Stimulated activated naive CD8-positive, alpha-beta T cell treated with anti-CD3 and anti-CD28 coated beads, Interleukin-15, amount 100 ng/mL, for 72 hours (primary cell): ENCODE data around the gene TPPP2.
"Not testable (repeated sequence)": the region's sequence is repeated elsewhere in the genome, so short reads cannot be mapped to it uniquely, and the experiment has no call there.

ENCODE experiments used
- ATAC-seq: fragments of 150-1000 bp; cut with Tn5 transposase; 2 replicates; pipeline ENCODE4 v1.10.0; 2021; ENCODE audit warnings: mild to moderate bottlenecking, moderate library complexity
- DNase-seq, 2 donors: peaks; one replicate each; pipeline ENCODE4 v3.0.0; 2021 to 2022
- H3K27ac Mint-ChIP-seq, 2 donors: one replicate each; pipeline ENCODE4 v1.8.0; 2022; ENCODE audit warnings: mild to moderate bottlenecking in 2 of 2, mixed read lengths in 2 of 2, moderate library complexity in 2 of 2
- H3K27me3 Mint-ChIP-seq: one replicate; pipeline ENCODE4 v1.8.0; 2022; ENCODE audit warnings: mixed read lengths
- H3K4me1 Mint-ChIP-seq: one replicate; pipeline ENCODE4 v1.8.0; 2022; ENCODE audit warnings: mild to moderate bottlenecking, mixed read lengths
- H3K4me3 Mint-ChIP-seq, 2 donors: one replicate each; pipeline ENCODE4 v1.8.0; 2022; ENCODE audit warnings: mild to moderate bottlenecking in 2 of 2, mixed read lengths in 2 of 2, moderate library complexity in 1 of 2
- H3K9me3 Mint-ChIP-seq, 2 donors: one replicate each; pipeline ENCODE4 v1.8.0; 2022; ENCODE audit warnings: mixed read lengths in 2 of 2

TPPP2 gene

DNA sequence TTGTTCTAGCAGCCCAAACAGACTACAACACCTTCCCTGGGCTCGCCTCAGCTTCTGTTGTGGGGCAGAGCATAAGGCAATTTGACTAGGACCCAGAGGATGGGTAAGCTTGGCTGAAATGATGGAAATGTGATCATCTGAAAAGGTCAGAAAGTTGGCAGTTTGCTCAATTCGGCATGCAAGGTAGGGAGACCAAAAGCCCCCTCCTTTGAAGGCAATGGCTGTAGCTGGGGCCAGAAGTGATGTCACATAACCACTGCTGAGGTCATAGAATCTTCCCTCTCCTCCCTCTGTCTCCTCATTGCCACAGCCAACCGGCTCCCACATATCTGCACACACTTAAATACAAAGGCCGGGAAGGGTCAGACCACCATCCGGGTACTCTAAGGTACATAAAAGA is at the start of gene TPPP2:
Gene TPPP2 (plus strand): TSS at position 301 of the 400 bp plus-strand sequence. CDS start 365 bp downstream, outside the sequence.
- peaks cover 11% of the 10 kb centered on the region for H3K4me1 Mint-ChIP-seq
- DNase-seq (no peak), ATAC-seq (no peak)
- H3K4me3 Mint-ChIP-seq: no peak within 1 kb of the TSS
- H3K9me3 Mint-ChIP-seq: no peaks in the 10 kb centered on the region
- H3K27ac Mint-ChIP-seq: no peak within 1 kb of the TSS
- no peaks in the 10 kb centered on the region for H3K27me3 Mint-ChIP-seq

DNA sequence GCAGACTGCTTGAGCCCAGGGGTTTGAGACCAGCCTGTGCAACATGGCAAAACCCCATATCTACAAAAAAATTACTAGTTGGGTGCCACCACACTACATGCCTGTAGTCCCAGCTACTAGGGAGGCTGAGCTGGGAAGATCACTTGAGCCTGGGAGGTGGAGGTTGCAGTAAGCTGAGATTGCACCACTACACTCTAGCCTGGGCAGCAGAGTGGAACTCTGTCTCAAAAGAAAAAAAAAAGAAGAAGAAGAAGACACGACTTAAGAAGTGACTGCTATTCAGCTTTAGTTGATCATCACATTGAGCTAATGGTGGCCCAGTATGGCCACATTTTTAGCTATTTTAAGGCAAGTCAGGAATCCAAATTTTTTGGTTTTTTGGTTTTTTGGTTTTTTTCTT is 49.1 kb upstream of the TPPP2 start:
- Mint-ChIP-seq H3K27ac (no peak overlapping the region), H3K9me3 (no peaks in the 10 kb centered on the region), H3K27me3 (peaks cover 9% of the 10 kb centered on the region), H3K4me1 (no peaks in the 10 kb centered on the region), H3K4me3 (no peak overlapping the region)
- no peak for ATAC-seq
- DNase-seq: no peak

DNA sequence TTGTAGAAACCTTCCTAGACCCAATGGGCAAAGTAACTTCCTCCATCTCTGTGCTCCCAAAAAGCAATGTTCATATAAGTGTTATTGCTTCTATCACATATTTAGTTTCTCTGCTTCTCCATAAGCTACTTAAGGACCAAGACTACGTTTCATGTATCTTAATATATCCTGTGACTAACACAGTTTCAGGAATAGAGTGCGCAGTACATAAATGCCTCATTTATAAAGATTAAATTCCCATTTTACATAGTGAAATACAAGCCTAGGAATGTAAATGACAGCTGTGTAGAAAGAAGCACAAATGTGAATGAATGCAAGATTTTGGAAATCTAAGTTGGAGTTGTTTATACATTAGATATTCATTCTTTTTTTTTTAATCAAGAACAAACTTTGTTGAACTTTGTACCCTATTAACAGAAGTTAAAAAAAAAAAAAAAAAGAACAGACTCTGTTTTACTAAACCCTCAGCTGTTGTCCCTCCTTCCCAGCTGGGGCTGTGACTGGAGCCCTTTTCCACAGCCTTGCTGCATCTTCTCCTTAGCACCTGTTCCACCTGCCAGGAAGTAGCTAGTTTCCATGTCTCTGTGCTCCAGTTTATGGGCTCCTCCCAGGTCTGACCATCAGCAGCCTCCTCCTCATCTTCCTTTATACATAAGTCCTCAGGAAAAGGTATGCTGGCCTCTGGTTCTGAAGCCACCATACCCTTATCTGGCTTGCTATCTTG is 47.2 kb upstream of the TPPP2 start:
- no peak overlapping the region for H3K4me3 Mint-ChIP-seq
- peak overlapping the region in 1 of 2 donors; percentile 21 for H3K27ac Mint-ChIP-seq
- no peak for ATAC-seq
- peaks cover 8% of the 10 kb centered on the region for H3K4me1 Mint-ChIP-seq
- no peaks in the 10 kb centered on the region for H3K9me3 Mint-ChIP-seq
- peaks cover 9% of the 10 kb centered on the region for H3K27me3 Mint-ChIP-seq
- no peak for DNase-seq

DNA sequence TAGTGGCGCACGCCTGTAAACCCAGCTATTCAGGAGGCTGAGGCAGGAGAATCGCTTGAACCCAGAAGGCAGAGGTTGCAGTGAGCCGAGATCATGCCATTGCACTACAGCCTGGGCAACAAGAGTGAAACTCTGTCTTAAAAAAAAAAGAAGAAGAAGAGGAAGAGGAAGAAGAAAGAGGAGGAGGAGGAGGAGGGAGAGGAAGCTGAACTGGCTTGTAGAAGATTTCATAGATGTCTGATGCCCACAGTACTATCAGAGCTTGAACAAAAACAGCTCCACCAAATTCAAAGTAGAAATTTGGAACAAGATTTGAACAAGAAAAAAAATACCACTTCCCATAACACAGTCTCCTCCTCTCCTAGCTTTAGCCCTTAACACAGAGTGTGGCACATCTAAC is 44.4 kb upstream of the TPPP2 start:
- DNase-seq, H3K27ac Mint-ChIP-seq, H3K4me3 Mint-ChIP-seq, ATAC-seq, H3K27me3 Mint-ChIP-seq, H3K9me3 Mint-ChIP-seq: not testable (repeated sequence)
- peaks cover 24% of the 10 kb centered on the region for H3K4me1 Mint-ChIP-seq

DNA sequence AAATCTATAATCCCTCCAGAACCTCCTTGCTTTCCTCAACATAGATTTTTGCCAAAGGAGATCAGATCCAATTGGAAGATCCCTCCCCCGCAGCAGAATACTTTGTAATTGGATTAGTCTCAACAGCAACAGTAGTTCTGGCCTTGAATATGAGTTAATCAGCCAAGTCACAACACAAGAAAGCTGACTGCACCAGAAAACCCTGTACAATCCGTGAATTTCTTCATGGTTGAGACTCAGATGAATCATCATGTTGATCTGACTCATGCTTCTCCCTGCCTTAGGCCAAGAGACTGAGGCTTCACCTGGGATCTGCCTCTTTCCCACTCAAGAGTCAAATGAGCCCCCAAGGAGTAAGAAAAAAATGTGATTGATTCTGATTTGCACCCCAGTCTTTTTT is 43.2 kb upstream of the TPPP2 start:
- no peak overlapping the region for H3K4me3 Mint-ChIP-seq
- no peak for ATAC-seq
- peaks cover 35% of the 10 kb centered on the region for H3K4me1 Mint-ChIP-seq

DNA sequence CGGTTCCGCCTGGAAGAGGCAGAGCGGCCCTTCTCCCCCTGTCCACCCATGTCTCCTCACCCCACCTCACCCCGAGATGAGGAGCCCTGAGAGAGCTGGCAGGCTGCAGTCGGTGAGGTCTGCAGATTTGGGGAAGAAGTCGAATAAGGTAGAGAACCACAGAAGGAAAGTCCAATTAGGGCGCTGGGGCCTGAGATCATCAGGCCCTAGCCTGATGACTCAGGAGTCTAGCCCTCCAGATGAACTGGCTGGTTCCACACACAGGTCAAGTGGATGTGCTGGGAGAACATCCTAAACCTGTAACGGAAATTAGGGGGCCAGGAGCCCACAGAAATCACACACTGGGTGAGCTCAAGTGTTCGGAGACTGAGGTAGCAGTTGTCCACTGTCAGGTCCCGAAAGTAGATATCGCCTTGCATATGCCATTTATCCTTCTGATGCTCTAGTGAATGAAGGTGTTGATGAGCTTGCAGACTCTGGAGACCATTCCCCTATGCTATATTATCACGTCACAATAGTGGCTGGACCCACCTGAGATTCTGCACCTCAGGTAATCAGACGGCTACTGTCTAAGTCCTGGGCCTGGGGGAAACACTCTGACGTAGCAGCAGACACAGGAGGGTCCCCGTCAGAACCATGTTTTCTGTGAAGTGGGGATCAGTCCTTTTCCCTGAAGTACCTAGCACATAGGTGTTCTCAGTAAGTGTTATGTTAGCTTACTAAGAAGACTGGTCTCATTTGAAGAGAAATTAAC is 41.1 kb upstream of the TPPP2 start:
- Mint-ChIP-seq H3K9me3 (no peaks in the 10 kb centered on the region), H3K4me1 (peaks cover 41% of the 10 kb centered on the region), H3K27ac (no peak overlapping the region), H3K4me3 (peak overlapping the region in 1 of 2 donors; percentile 45), H3K27me3 (no peaks in the 10 kb centered on the region)
- no peak for DNase-seq
- ATAC-seq: no peak

More for the DNA sequence above, 43.2 kb upstream of the TPPP2 start:
- H3K9me3 Mint-ChIP-seq: no peaks in the 10 kb centered on the region
- H3K27me3 Mint-ChIP-seq: no peaks in the 10 kb centered on the region
- H3K27ac Mint-ChIP-seq: no peak overlapping the region
- DNase-seq: no peak

DNA sequence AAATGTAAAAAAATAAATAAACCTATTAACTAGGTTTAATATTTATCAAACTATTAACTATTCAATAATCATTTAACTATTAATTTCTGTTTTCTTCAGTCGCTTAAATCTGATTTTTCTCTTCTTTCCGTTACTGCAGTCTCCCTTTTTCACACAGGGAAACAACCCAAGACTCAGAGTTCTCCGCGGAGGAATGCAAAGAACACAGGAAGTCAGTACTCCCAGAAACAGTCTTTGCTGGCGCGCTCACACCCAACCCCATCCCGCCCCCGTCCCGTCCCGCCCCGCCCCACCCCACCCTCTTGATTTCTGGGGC is 40.6 kb upstream of the TPPP2 start:
- H3K4me3 Mint-ChIP-seq: peak overlapping the region; percentile 95 to 96
- ATAC-seq: no peak
- no peak for DNase-seq
- no peaks in the 10 kb centered on the region for H3K9me3 Mint-ChIP-seq
- H3K4me1 Mint-ChIP-seq: peaks cover 41% of the 10 kb centered on the region
- H3K27me3 Mint-ChIP-seq: no peaks in the 10 kb centered on the region
- peak overlapping the region; percentile 94 to 96 for H3K27ac Mint-ChIP-seq

DNA sequence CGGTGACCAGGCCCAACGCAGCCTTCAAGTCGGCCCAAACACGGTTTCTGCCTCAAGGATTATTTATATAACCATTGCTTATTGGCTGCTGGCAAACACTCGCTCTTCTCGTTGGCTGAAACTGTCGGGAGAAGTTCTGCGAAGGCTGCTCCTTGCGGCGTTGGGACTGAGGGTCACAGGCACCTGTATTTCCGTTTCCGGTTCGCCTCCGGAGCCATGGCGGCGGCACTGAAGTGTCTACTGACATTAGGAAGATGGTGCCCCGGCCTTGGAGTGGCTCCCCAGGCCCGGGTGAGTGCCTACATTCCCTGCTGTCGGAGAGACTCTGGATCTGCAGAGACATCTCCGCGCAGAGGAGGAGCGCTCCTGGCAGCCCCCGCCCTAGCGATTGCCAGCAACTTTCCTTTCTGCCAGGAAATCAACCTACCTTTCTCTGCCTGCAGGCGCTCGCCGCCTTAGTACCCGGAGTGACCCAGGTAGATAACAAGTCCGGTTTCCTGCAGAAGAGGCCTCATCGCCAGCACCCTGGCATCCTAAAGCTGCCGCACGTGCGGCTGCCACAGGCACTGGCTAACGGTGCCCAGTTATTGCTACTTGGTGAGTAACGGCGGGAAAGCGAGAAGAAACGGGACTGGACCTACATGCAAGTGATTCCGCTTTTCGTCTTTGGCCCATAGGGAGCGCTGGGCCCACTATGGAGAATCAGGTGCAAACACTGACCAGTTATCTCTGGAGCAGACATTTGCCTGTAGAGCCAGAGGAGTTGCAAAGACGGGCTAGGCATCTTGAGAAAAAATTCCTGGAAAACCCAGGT is 40.0 kb upstream of the TPPP2 start, which contains the start of gene METTL17:
Gene METTL17 (plus strand): TSS at position 194 of the 814 bp plus-strand sequence. CDS start 23 bp downstream, at position 217.
- DNase-seq (peak; percentile 87 to 91), ATAC-seq (peak; percentile 98)
- Mint-ChIP-seq H3K27me3 (no peaks in the 10 kb centered on the region), H3K27ac (peak within 1 kb of the TSS; percentile 94 to 96), H3K4me1 (peaks cover 44% of the 10 kb centered on the region), H3K4me3 (peak within 1 kb of the TSS; percentile 95 to 96), H3K9me3 (no peaks in the 10 kb centered on the region)

DNA sequence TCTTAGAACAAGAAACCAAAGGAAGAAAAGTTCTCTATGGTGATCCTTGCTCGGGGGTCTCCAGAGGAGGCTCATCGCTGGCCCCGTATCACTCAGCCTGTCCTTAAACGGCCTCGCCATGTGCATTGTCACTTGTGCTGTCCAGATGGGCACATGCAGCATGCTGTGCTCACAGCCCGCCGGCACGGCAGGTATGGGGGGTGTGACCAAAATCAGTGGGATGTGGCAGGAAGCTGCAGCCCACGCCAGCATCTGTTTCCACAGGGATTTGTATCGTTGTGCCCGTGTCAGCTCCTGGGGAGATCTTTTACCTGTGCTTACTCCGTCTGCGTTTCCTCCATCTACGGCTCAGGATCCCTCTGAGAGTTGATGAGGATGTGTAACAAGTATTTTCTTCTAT is 33.5 kb upstream of the TPPP2 start:
- Mint-ChIP-seq H3K27ac (no peak overlapping the region), H3K4me1 (peaks cover 24% of the 10 kb centered on the region), H3K4me3 (no peak overlapping the region), H3K27me3 (no peaks in the 10 kb centered on the region), H3K9me3 (no peaks in the 10 kb centered on the region)
- ATAC-seq (no peak), DNase-seq (no peak)

DNA sequence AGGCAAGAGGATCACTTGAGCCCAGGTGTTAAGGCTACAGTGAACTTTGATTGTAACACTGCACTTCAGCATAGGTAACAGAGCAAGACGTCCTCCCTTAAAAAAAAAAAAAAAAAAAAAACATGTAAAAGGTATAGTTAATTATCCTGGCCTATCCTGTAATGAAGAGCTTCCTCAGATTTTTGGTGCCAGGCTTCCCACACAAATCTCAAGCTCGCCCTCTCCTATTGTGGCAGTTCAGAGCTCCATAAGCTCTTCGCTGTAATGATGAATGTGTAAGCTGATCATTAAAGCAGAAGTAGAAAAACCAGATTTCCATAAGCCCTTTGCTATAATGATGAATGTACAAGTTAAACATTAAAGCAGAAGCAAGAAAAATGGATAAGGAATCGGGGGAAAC is 32.9 kb upstream of the TPPP2 start:
- no peaks in the 10 kb centered on the region for H3K9me3 Mint-ChIP-seq
- H3K4me3 Mint-ChIP-seq: no peak overlapping the region
- ATAC-seq (no peak), DNase-seq (no peak)
- H3K27me3 Mint-ChIP-seq: no peaks in the 10 kb centered on the region
- peaks cover 18% of the 10 kb centered on the region for H3K4me1 Mint-ChIP-seq
- no peak overlapping the region for H3K27ac Mint-ChIP-seq

DNA sequence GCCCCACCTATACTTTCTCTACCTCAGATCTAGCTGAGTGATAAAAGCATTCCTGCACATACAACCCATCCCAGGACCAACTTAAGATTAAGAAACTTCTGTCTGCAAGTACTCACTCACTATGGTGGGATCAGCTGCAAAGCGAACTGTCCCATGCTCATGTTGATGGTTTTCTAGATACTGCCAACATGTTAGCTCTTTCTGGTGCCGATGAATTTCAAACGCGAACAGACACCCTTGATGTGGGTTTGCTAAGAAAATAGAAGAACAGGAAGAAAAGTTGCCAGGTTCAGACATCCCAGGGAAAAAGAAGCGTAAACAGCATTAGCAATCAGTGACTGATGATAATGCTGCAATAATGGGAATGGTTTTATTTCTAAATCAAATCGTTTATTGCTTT is 32.5 kb upstream of the TPPP2 start:
- Mint-ChIP-seq H3K27ac (no peak overlapping the region), H3K9me3 (no peaks in the 10 kb centered on the region), H3K4me3 (no peak overlapping the region), H3K27me3 (no peaks in the 10 kb centered on the region), H3K4me1 (peaks cover 15% of the 10 kb centered on the region)
- no peak for DNase-seq
- no peak for ATAC-seq

DNA sequence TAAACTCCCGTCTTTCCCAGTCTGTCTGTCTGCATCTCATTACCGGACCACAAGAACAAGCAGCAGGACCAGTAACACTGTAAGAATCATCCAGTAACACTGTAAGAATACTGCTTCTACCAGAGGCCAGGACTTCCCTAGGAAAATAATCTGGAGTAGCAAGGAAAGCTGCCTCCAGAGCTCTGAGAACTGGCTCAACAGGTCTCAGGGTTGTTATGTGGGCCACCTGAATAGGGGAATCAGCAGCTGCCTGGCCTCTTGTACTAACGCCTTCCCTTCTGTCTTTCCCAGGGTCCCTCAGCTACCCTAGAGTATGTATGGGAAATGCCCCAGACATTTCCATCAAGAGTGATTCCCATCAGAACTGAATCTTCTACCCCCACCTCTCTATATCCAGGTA is 31.9 kb upstream of the TPPP2 start:
- ATAC-seq (no peak), DNase-seq (no peak)
- Mint-ChIP-seq H3K27ac (peak overlapping the region in 1 of 2 donors; percentile 56), H3K27me3 (no peaks in the 10 kb centered on the region), H3K9me3 (no peaks in the 10 kb centered on the region), H3K4me3 (no peak overlapping the region), H3K4me1 (peaks cover 15% of the 10 kb centered on the region)

DNA sequence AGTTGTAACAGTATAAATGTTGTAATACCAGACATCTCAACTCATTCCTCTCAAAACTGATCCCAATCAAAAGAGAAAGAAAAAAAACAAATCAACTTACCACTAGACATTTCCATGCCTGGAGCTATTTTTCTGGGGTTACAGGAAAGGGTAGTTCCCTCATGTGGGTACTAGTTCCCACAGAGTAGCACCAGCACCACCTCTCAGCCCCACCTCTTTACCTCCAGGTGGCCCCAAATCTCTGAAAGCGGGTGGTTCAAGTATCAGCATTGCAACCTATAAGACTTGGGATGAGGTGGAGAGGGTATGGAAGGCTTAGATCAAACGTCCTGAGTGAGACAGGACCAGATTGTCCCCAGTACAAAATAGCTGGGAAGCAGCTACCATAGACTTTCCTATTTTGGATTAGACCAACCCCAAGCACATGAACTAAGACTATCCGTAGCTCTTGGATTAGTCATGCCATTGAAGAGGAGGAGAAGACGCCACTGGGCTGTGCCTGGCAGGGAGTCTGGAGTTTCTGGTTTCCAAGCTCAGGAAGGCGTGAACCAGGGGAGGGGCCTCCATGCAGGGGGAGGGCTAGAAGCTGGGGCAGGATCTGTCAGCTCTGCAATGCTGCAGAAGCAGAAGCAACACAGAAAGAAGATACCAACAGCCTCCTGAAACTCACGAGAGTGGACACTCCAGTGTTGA is 31.2 kb upstream of the TPPP2 start, which contains the start of gene SLC39A2:
Gene SLC39A2 (plus strand): TSS at position 620 of the 693 bp plus-strand sequence. CDS start 154 bp downstream, outside the sequence.
- peak within 1 kb of the TSS in 1 of 2 donors; percentile 56 for H3K27ac Mint-ChIP-seq
- H3K4me3 Mint-ChIP-seq: no peak within 1 kb of the TSS
- ATAC-seq: peak; percentile 20
- no peak for DNase-seq
- peaks cover 15% of the 10 kb centered on the region for H3K4me1 Mint-ChIP-seq
- no peaks in the 10 kb centered on the region for H3K9me3 Mint-ChIP-seq
- no peaks in the 10 kb centered on the region for H3K27me3 Mint-ChIP-seq

DNA sequence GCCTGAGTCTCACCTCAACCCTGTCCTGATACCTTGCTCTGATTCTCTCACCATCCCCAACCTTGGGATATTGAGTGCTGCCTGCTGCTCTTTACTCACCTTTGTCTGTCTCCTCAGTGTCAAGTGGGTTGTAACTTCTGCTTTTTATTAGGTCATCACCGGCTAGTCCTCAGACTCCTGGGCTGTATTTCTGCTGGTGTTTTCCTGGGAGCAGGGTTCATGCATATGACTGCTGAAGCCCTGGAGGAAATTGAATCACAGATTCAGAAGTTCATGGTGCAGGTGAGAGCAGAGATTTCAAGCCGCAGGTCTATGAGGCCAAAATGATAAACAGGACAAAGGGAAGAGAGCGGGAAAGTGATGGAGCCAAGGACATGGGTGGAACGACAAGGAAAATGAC is 30.4 kb upstream of the TPPP2 start:
- DNase-seq (no peak), ATAC-seq (peak; percentile 9)
- no peak overlapping the region for H3K4me3 Mint-ChIP-seq
- no peaks in the 10 kb centered on the region for H3K9me3 Mint-ChIP-seq
- H3K27me3 Mint-ChIP-seq: no peaks in the 10 kb centered on the region
- peaks cover 15% of the 10 kb centered on the region for H3K4me1 Mint-ChIP-seq
- H3K27ac Mint-ChIP-seq: no peak overlapping the region

DNA sequence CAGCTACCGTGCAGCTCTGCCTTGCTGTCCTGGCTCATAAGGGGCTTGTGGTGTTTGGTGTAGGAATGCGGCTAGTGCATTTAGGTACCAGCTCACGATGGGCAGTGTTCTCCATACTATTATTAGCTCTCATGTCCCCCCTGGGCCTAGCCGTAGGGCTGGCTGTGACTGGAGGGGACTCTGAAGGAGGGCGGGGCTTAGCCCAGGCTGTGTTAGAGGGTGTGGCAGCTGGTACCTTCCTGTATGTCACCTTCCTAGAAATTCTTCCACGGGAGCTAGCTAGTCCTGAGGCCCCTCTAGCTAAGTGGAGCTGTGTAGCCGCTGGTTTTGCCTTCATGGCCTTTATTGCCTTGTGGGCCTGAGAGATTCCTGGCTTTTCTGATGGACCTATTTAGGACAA is 28.8 kb upstream of the TPPP2 start:
- Mint-ChIP-seq H3K27ac (no peak overlapping the region), H3K27me3 (no peaks in the 10 kb centered on the region), H3K4me3 (no peak overlapping the region), H3K4me1 (peaks cover 5% of the 10 kb centered on the region), H3K9me3 (no peaks in the 10 kb centered on the region)
- DNase-seq: no peak
- ATAC-seq: no peak
